ENCODE results near the gene MRPL40. TPM values are rescaled to one million over a fixed set of nuclear protein-coding genes. Genes with fewer than 3 reads are reported as not detected.

MRPL40 gene
- total and polyA plus RNA-seq, 2 of the 13 experiments (the other 11 are each of a cell fraction or from before 2014, with no cell fraction given): 42.7 to 79.7 TPM

DNA sequence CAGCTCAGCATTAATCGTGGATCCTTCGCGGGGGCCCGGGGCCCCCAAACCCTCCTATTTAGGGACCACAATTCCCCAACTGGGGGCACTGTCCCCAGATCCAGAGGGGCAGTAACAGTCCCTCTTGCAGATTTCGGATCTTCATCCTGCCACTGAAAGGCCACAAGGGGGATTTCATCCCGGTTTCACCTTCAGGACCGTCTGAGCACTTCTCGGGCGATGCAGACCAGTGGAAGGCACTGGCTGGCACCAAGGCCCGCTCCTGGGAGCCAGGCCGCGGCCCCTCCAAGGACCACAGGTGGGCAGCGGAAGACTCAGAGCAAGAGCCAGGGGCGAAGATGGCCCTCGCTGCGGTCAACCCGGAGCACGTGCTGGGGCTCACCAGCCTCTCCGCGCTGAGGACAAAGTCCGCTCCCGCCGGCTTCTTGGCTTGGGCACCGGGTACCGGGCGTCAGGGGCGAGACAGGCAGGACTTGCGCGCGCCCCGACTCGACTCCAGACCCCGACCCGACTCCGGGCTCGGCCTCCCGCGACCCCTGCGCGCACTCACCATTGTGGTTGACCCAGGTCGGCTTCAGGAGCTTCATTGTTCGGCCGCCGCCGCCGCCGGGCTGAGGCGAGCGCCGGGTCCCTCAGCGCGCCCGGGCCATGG, 1.3 kb upstream of the MRPL40 start (continued):
- TF ChIP-seq, protein P1, sequence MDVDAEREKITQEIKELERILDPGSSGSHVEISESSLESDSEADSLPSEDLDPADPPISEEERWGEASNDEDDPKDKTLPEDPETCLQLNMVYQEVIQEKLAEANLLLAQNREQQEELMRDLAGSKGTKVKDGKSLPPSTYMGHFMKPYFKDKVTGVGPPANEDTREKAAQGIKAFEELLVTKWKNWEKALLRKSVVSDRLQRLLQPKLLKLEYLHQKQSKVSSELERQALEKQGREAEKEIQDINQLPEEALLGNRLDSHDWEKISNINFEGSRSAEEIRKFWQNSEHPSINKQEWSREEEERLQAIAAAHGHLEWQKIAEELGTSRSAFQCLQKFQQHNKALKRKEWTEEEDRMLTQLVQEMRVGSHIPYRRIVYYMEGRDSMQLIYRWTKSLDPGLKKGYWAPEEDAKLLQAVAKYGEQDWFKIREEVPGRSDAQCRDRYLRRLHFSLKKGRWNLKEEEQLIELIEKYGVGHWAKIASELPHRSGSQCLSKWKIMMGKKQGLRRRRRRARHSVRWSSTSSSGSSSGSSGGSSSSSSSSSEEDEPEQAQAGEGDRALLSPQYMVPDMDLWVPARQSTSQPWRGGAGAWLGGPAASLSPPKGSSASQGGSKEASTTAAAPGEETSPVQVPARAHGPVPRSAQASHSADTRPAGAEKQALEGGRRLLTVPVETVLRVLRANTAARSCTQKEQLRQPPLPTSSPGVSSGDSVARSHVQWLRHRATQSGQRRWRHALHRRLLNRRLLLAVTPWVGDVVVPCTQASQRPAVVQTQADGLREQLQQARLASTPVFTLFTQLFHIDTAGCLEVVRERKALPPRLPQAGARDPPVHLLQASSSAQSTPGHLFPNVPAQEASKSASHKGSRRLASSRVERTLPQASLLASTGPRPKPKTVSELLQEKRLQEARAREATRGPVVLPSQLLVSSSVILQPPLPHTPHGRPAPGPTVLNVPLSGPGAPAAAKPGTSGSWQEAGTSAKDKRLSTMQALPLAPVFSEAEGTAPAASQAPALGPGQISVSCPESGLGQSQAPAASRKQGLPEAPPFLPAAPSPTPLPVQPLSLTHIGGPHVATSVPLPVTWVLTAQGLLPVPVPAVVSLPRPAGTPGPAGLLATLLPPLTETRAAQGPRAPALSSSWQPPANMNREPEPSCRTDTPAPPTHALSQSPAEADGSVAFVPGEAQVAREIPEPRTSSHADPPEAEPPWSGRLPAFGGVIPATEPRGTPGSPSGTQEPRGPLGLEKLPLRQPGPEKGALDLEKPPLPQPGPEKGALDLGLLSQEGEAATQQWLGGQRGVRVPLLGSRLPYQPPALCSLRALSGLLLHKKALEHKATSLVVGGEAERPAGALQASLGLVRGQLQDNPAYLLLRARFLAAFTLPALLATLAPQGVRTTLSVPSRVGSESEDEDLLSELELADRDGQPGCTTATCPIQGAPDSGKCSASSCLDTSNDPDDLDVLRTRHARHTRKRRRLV (CRISPR knock-in tag; IDR thresholded peaks at IDR 0.05): no peak
- TF ChIP-seq GABPB1 (CRISPR knock-in tag; IDR thresholded peaks at IDR 0.05): peak; percentile 31; the same call in 1 of the 2 replicates
- no peak for TF ChIP-seq PHB2 (IDR thresholded peaks at IDR 0.05; ENCODE audit: partially characterized antibody)
- TF ChIP-seq ZNF781 (CRISPR knock-in tag; IDR thresholded peaks at IDR 0.05; ENCODE audit: borderline replicate concordance, not compliant biosample characterization): peak; percentile 65
- TF ChIP-seq FOXC1 (CRISPR knock-in tag; IDR thresholded peaks at IDR 0.05; ENCODE audit: borderline replicate concordance): peak; percentile 75; the same call in 1 of the 2 replicates
- no peak for TF ChIP-seq GTF3A (CRISPR knock-in tag; conservative IDR thresholded peaks at IDR 0.05)
- TF ChIP-seq, protein P2, sequence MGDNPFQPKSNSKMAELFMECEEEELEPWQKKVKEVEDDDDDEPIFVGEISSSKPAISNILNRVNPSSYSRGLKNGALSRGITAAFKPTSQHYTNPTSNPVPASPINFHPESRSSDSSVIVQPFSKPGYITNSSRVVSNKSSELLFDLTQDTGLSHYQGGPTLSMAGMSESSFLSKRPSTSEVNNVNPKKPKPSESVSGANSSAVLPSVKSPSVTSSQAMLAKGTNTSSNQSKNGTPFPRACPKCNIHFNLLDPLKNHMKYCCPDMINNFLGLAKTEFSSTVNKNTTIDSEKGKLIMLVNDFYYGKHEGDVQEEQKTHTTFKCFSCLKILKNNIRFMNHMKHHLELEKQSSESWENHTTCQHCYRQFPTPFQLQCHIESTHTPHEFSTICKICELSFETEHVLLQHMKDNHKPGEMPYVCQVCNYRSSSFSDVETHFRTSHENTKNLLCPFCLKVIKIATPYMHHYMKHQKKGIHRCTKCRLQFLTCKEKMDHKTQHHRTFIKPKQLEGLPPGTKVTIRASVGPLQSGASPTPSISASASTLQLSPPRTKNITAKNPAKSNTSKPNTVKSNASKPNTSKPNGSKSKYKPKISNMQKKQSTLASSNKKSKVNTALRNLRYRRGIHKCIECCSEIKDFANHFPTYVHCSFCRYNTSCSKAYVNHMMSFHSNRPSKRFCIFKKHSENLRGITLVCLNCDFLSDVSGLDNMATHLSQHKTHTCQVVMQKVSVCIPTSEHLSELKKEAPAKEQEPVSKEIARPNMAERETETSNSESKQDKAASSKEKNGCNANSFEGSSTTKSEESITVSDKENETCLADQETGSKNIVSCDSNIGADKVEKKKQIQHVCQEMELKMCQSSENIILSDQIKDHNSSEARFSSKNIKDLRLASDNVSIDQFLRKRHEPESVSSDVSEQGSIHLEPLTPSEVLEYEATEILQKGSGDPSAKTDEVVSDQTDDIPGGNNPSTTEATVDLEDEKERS (CRISPR knock-in tag; IDR thresholded peaks at IDR 0.05): peak; percentile 39; the same call in 1 of the 2 replicates
- TF ChIP-seq HNRNPL (IDR thresholded peaks at IDR 0.05; ENCODE audit: low read depth, low read length): peak; percentile 79
- TF ChIP-seq CBX1 (IDR thresholded peaks at IDR 0.05; ENCODE audit: low read depth): no peak
- TF ChIP-seq, protein P3, sequence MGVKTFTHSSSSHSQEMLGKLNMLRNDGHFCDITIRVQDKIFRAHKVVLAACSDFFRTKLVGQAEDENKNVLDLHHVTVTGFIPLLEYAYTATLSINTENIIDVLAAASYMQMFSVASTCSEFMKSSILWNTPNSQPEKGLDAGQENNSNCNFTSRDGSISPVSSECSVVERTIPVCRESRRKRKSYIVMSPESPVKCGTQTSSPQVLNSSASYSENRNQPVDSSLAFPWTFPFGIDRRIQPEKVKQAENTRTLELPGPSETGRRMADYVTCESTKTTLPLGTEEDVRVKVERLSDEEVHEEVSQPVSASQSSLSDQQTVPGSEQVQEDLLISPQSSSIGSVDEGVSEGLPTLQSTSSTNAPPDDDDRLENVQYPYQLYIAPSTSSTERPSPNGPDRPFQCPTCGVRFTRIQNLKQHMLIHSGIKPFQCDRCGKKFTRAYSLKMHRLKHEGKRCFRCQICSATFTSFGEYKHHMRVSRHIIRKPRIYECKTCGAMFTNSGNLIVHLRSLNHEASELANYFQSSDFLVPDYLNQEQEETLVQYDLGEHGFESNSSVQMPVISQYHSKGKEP (CRISPR knock-in tag; IDR thresholded peaks at IDR 0.05): no peak
- no peak for TF ChIP-seq ZNF562 (CRISPR knock-in tag; IDR thresholded peaks at IDR 0.05; ENCODE audit: borderline replicate concordance)
- no peak for TF ChIP-seq ZNF432 (CRISPR knock-in tag; IDR thresholded peaks at IDR 0.05; ENCODE audit: borderline replicate concordance)
- TF ChIP-seq NFE2 (CRISPR knock-in tag; IDR thresholded peaks at IDR 0.05): no peak
- TF ChIP-seq NONO (IDR thresholded peaks at IDR 0.05): no peak
- TF ChIP-seq NONO (CRISPR knock-in tag; conservative IDR thresholded peaks at IDR 0.05): no peak
- no peak for TF ChIP-seq TCF7 (IDR thresholded peaks at IDR 0.05; ENCODE audit: low read depth)
- no peak for TF ChIP-seq ZNF577 (CRISPR knock-in tag; IDR thresholded peaks at IDR 0.05; ENCODE audit: borderline replicate concordance, low read depth)
- no peak for TF ChIP-seq ZNF451 (CRISPR knock-in tag; IDR thresholded peaks at IDR 0.05)
